ENCODE data around the gene RFNG. TPM values are rescaled to one million over a fixed set of nuclear protein-coding genes. Genes with fewer than 3 reads are reported as not detected.

Gene RFNG
- total and polyA plus RNA-seq, 2 of the 13 experiments (the other 11 are each of a cell fraction or from before 2014, with no cell fraction given): 61.4 to 64.0 TPM

DNA sequence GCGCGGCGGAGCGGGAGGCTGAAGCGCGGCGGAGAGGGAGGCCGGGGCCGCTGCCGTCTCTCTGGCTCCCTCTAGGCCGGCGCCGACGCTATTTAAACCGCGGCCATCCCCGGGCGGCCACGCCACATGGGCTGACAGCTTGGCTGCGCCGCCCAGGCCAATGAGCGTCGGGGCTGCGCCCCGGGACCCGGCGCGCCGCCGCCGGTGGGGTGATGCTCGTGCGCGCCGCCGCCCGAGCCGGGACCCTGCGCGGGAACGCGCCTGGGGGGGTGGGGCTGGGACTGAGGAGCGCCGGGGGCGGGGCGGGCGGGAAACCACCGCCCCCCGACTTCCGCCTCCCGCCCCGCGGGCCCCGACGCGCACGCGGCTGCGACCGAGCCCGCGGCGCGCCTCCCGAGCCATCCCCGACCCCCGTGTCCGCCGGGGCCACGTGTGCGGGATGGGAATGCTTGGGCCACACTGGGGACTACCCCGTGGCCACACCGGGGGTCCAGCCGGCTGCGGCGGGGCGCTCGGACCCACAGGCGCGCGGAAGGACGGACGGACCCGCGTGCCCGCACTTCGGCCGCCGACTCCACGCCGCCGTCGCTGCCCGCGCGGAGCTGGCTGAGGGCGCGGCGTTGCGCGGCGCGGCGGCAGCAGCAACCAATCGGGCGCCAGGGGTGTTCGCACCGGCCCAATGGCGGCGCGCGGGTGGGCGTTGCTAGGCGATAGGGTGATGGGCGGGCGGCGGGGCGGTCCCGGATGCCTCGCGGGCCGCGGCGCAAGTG lies 46.7 kb upstream of the RFNG start, which contains the start of gene FASN (continued):
- TF ChIP-seq, protein P1, sequence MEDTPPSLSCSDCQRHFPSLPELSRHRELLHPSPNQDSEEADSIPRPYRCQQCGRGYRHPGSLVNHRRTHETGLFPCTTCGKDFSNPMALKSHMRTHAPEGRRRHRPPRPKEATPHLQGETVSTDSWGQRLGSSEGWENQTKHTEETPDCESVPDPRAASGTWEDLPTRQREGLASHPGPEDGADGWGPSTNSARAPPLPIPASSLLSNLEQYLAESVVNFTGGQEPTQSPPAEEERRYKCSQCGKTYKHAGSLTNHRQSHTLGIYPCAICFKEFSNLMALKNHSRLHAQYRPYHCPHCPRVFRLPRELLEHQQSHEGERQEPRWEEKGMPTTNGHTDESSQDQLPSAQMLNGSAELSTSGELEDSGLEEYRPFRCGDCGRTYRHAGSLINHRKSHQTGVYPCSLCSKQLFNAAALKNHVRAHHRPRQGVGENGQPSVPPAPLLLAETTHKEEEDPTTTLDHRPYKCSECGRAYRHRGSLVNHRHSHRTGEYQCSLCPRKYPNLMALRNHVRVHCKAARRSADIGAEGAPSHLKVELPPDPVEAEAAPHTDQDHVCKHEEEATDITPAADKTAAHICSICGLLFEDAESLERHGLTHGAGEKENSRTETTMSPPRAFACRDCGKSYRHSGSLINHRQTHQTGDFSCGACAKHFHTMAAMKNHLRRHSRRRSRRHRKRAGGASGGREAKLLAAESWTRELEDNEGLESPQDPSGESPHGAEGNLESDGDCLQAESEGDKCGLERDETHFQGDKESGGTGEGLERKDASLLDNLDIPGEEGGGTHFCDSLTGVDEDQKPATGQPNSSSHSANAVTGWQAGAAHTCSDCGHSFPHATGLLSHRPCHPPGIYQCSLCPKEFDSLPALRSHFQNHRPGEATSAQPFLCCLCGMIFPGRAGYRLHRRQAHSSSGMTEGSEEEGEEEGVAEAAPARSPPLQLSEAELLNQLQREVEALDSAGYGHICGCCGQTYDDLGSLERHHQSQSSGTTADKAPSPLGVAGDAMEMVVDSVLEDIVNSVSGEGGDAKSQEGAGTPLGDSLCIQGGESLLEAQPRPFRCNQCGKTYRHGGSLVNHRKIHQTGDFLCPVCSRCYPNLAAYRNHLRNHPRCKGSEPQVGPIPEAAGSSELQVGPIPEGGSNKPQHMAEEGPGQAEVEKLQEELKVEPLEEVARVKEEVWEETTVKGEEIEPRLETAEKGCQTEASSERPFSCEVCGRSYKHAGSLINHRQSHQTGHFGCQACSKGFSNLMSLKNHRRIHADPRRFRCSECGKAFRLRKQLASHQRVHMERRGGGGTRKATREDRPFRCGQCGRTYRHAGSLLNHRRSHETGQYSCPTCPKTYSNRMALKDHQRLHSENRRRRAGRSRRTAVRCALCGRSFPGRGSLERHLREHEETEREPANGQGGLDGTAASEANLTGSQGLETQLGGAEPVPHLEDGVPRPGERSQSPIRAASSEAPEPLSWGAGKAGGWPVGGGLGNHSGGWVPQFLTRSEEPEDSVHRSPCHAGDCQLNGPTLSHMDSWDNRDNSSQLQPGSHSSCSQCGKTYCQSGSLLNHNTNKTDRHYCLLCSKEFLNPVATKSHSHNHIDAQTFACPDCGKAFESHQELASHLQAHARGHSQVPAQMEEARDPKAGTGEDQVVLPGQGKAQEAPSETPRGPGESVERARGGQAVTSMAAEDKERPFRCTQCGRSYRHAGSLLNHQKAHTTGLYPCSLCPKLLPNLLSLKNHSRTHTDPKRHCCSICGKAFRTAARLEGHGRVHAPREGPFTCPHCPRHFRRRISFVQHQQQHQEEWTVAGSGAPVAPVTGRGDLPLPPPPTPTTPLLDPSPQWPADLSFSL (CRISPR knock-in tag; IDR thresholded peaks at IDR 0.05): peak; percentile 20; the same call in 1 of the 2 replicates
- no peak for TF ChIP-seq ONECUT2 (CRISPR knock-in tag; IDR thresholded peaks at IDR 0.05)
- TF ChIP-seq BRCA1 (CRISPR knock-in tag; IDR thresholded peaks at IDR 0.05): peak; percentile 91
- no peak; the same call in 1 of the 2 replicates for TF ChIP-seq TBP (CRISPR knock-in tag; IDR thresholded peaks at IDR 0.05)
- TF ChIP-seq KDM6A (CRISPR knock-in tag; IDR thresholded peaks at IDR 0.05; ENCODE audit: low read depth): no peak
- TF ChIP-seq ZNF225 (CRISPR knock-in tag; IDR thresholded peaks at IDR 0.05): no peak
- 0 out of 2 replicates have a peak, but pooled peaks have one; percentile 29 for TF ChIP-seq ZNF30 (CRISPR knock-in tag; IDR thresholded peaks at IDR 0.05)
- TF ChIP-seq ZNF761 (CRISPR knock-in tag; conservative IDR thresholded peaks at IDR 0.05): peak; percentile 89
- no peak for TF ChIP-seq CHCHD3 (CRISPR knock-in tag; IDR thresholded peaks at IDR 0.05)
- TF ChIP-seq ZNF784 (CRISPR knock-in tag; IDR thresholded peaks at IDR 0.05; ENCODE audit: borderline replicate concordance): peak; percentile 77; the same call in 1 of the 2 replicates
- peak; percentile 54 for TF ChIP-seq ZNF446 (CRISPR knock-in tag; IDR thresholded peaks at IDR 0.05)
- TF ChIP-seq, protein P2, sequence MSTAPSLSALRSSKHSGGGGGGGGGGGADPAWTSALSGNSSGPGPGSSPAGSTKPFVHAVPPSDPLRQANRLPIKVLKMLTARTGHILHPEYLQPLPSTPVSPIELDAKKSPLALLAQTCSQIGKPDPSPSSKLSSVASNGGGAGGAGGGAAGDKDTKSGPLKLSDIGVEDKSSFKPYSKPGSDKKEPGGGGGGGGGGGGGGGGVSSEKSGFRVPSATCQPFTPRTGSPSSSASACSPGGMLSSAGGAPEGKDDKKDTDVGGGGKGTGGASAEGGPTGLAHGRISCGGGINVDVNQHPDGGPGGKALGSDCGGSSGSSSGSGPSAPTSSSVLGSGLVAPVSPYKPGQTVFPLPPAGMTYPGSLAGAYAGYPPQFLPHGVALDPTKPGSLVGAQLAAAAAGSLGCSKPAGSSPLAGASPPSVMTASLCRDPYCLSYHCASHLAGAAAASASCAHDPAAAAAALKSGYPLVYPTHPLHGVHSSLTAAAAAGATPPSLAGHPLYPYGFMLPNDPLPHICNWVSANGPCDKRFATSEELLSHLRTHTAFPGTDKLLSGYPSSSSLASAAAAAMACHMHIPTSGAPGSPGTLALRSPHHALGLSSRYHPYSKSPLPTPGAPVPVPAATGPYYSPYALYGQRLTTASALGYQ (CRISPR knock-in tag; IDR thresholded peaks at IDR 0.05): peak; percentile 34; the same call in 1 of the 2 replicates
- TF ChIP-seq, protein P3, sequence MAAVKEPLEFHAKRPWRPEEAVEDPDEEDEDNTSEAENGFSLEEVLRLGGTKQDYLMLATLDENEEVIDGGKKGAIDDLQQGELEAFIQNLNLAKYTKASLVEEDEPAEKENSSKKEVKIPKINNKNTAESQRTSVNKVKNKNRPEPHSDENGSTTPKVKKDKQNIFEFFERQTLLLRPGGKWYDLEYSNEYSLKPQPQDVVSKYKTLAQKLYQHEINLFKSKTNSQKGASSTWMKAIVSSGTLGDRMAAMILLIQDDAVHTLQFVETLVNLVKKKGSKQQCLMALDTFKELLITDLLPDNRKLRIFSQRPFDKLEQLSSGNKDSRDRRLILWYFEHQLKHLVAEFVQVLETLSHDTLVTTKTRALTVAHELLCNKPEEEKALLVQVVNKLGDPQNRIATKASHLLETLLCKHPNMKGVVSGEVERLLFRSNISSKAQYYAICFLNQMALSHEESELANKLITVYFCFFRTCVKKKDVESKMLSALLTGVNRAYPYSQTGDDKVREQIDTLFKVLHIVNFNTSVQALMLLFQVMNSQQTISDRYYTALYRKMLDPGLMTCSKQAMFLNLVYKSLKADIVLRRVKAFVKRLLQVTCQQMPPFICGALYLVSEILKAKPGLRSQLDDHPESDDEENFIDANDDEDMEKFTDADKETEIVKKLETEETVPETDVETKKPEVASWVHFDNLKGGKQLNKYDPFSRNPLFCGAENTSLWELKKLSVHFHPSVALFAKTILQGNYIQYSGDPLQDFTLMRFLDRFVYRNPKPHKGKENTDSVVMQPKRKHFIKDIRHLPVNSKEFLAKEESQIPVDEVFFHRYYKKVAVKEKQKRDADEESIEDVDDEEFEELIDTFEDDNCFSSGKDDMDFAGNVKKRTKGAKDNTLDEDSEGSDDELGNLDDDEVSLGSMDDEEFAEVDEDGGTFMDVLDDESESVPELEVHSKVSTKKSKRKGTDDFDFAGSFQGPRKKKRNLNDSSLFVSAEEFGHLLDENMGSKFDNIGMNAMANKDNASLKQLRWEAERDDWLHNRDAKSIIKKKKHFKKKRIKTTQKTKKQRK (IDR thresholded peaks at IDR 0.05; ENCODE audit: low read length): no peak
- peak; percentile 93 for TF ChIP-seq ARNT2 (CRISPR knock-in tag; IDR thresholded peaks at IDR 0.05; ENCODE audit: low read depth)
- TF ChIP-seq, protein P4, sequence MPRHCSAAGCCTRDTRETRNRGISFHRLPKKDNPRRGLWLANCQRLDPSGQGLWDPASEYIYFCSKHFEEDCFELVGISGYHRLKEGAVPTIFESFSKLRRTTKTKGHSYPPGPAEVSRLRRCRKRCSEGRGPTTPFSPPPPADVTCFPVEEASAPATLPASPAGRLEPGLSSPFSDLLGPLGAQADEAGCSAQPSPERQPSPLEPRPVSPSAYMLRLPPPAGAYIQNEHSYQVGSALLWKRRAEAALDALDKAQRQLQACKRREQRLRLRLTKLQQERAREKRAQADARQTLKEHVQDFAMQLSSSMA (CRISPR knock-in tag; IDR thresholded peaks at IDR 0.05): peak; percentile 75; the same call in 1 of the 2 replicates
